ENCODE measurements around the gene CROCC. TPM values are rescaled to one million over a fixed set of nuclear protein-coding genes. Genes with fewer than 3 reads are reported as not detected.
A peak's percentile ranks its signal among the peaks of the same experiment; 100 is the strongest.

Gene CROCC
- total RNA-seq, 4 donors from 2014 or later: 27.7 to 86.4 (median 60.2) TPM

- no peaks in the 10 kb centered on the region for H3K27me3 ChIP-seq
- no peak overlapping the region for H3K4me3 ChIP-seq
- no peaks in the 10 kb centered on the region for H3K9me3 ChIP-seq
- WGBS: 43% methylated on average over 4 of the region's 4 CpGs
- H3K36me3 ChIP-seq: peaks cover 11% of the 10 kb centered on the region
- H3K4me1 ChIP-seq: peaks cover 32% of the 10 kb centered on the region
- TF ChIP-seq POLR2AphosphoS5 (IDR thresholded peaks at IDR 0.05) (no peak), POLR2A (IDR thresholded peaks at IDR 0.05) (no peak), CTCF (IDR thresholded peaks at IDR 0.05) (no peak), EP300 (IDR thresholded peaks at IDR 0.05) (no peak)
- H3K27ac ChIP-seq: no peak overlapping the region
- DNase-seq (ENCODE audit: low spot score in 2 of 2): no peak
Measured at GRCh38 chr1:17009706-17010105, 88.0 kb downstream of the CROCC start.

GRCh38 chr1:17011092-17011438, 89.3 kb downstream of the CROCC start:
- no peak for DNase-seq (ENCODE audit: low spot score in 2 of 2)
- Histone ChIP-seq H3K4me1 (peaks cover 32% of the 10 kb centered on the region), H3K27me3 (no peaks in the 10 kb centered on the region), H3K4me3 (peak overlapping the region; percentile 92), H3K27ac (no peak overlapping the region), H3K9me3 (no peaks in the 10 kb centered on the region), H3K36me3 (no peaks in the 10 kb centered on the region)
- TF ChIP-seq POLR2A (IDR thresholded peaks at IDR 0.05): no peak
- no peak for TF ChIP-seq EP300 (IDR thresholded peaks at IDR 0.05)
- TF ChIP-seq POLR2AphosphoS5 (IDR thresholded peaks at IDR 0.05): no peak
- no peak for TF ChIP-seq CTCF (IDR thresholded peaks at IDR 0.05)
- no CpG with 5 or more reads among the region's 15 CpGs for WGBS

- Histone ChIP-seq H3K27me3 (no peaks in the 10 kb centered on the region), H3K9me3 (no peaks in the 10 kb centered on the region), H3K4me1 (peaks cover 32% of the 10 kb centered on the region), H3K27ac (peak within 1 kb of the TSS; percentile 24), H3K4me3 (peak within 1 kb of the TSS; percentile 92), H3K36me3 (no peaks in the 10 kb centered on the region)
- WGBS: under 1% methylated on average over 39 of the region's 94 CpGs
- peak in 1 of 2 donors; percentile 86 for DNase-seq (ENCODE audit: low spot score in 2 of 2)
- TF ChIP-seq CTCF (IDR thresholded peaks at IDR 0.05): no peak
- TF ChIP-seq POLR2AphosphoS5 (IDR thresholded peaks at IDR 0.05): peak in 1 of 3 donors; percentile 50
- TF ChIP-seq POLR2A (IDR thresholded peaks at IDR 0.05): peak in 1 of 2 donors; percentile 49
Measured at GRCh38 chr1:17011439-17012307, 89.9 kb downstream of the CROCC start, which contains the start of gene ATP13A2. Gene ATP13A2 (minus strand): TSS chr1:17011928. CDS start chr1:17011738, 190 bp downstream.

GRCh38 chr1:17012775-17013490, 91.2 kb downstream of the CROCC start:
- Histone ChIP-seq H3K27ac (no peak overlapping the region), H3K4me3 (no peak overlapping the region), H3K36me3 (peaks cover 5% of the 10 kb centered on the region), H3K4me1 (peaks cover 32% of the 10 kb centered on the region), H3K27me3 (no peaks in the 10 kb centered on the region), H3K9me3 (no peaks in the 10 kb centered on the region)
- WGBS: 70% methylated on average over 7 of the region's 9 CpGs
- DNase-seq (ENCODE audit: low spot score in 2 of 2): peak in 1 of 2 donors; percentile 49
- no peak for TF ChIP-seq CTCF (IDR thresholded peaks at IDR 0.05)
- no peak for TF ChIP-seq EP300 (IDR thresholded peaks at IDR 0.05)
- no peak for TF ChIP-seq POLR2A (IDR thresholded peaks at IDR 0.05)
- TF ChIP-seq POLR2AphosphoS5 (IDR thresholded peaks at IDR 0.05): no peak
